Measurements from ENCODE around the gene SLC38A11.
"Not testable (repeated sequence)": the region's sequence is repeated elsewhere in the genome, so short reads cannot be mapped to it uniquely, and the experiment has no call there.

Gene SLC38A11

GRCh38 chr2:164954954-164955701 is at the start of gene SLC38A11:
Gene SLC38A11 (minus strand): TSS chr2:164955525. CDS start chr2:164955247, 278 bp downstream.
- no peak for DNase-seq

DNA sequence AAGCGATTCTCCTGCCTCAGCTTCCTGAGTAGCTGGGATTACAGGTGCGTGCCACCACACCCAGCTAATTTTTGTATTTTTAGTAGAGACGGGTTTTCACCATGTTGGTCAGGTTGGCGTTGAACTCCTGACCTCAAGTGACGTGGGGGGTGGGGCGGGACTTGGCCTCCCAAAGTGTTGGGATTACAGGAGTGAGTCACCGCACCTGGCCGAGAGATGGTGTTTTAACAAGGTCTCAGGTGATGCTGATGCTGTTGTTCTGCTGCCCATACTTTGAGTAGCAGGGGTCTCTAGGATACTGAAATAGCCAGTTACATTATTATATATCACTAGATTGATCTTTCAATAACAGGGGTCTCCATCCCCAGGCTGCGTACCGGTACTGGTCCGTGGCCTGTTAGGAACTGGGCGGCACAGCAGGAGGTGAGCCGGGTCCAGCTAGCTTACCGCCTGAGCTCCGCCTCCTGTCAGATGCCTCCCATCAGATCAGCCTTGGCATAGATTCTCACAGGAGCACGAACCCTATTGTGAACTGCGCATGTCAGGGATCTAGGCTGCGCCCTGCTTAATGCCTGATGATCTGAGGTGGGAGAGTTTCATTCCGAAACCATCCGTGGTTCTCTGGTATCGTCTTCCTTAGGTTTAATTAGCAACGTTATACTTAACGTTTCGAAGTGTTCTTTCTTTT is 48.3 kb upstream of the SLC38A11 start:
- DNase-seq: no peak

- no peak for DNase-seq
These were observed 47.3 kb upstream of the SLC38A11 start for GRCh38 chr2:165002638-165003037.

- DNase-seq: not testable (repeated sequence)
These were observed 39.5 kb upstream of the SLC38A11 start for GRCh38 chr2:164994664-164995299.

GRCh38 chr2:164993287-164994016 is 38.1 kb upstream of the SLC38A11 start:
- no peak for DNase-seq

DNA sequence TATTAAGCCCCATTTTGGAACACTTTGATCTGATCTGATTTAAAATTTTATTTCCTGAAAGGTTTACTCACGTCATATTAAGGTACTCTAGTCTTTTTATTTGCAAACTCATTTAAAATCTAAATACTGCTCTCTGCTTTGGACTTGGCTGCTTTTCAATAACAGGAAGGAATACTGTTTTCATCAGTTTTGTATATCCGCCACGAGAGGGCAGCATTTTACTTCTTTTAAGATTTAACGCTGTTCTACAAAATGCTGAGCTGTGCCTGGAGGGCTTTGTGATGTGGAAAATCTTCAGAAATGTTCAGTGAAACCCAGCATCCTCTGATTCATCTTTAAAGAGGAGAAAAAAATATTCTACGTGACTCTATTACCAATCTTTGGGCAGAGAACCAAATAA is 37.5 kb upstream of the SLC38A11 start:
- no peak for DNase-seq

DNA sequence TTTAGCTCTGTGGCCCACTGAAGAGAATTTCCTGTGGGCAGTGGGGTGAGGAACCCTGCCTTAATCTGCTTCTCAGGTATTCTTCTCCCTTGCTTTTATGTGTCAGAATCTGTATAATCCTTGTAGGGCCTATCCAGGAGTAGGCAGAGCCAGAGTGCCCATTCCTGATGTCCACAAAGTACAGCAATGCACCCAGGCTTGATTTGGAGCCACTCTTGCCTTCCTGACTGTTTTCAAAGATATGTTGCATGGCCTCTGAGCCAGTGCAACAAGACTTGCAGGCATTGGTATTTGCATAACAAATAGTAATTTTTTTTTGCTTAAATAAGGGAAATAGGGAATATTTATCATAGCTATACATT is 36.7 kb upstream of the SLC38A11 start:
- not testable (repeated sequence) for DNase-seq

DNA sequence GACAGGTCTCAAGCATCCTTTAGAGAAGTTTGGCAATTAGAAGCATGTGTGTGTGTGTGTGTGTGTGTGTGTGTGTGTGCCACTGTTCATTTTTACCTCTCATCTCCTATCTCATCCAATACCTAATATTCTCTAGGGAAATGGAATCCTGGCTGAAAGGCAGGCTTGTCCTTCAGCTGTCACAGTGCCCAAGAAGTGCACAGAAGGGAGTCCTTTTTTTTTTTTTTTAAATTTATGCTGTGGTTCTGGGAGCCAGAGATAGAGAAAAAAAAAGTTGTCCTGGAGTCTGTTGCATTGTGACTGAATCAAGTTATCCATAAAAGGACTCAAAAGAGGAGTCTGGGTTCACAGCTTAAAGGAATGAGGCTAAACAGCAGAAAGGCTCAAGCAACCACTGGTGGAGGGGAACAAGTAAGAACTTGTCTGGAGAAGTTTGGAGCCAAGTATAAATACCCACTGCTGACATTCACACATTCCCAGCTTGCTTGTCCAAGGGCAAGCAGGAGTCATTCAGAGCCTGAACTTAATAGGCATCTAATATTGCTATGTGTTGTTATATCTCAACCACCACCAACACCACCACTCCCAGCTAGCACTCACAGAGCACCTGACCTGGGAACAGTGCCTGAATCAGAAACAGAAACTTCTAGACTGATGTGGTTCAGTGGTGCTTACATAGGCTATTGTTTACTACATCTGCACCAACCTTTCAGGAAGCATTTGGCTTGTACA is 36.2 kb upstream of the SLC38A11 start:
- not testable (repeated sequence) for DNase-seq

GRCh38 chr2:164990953-164991352 is 35.6 kb upstream of the SLC38A11 start:
- DNase-seq: not testable (repeated sequence)

- not testable (repeated sequence) for DNase-seq
These were observed 33.5 kb upstream of the SLC38A11 start for GRCh38 chr2:164988805-164989204.

GRCh38 chr2:164986027-164986426 is 30.7 kb upstream of the SLC38A11 start:
- not testable (repeated sequence) for DNase-seq

GRCh38 chr2:164984428-164984827 is 29.1 kb upstream of the SLC38A11 start:
- DNase-seq: no peak

DNA sequence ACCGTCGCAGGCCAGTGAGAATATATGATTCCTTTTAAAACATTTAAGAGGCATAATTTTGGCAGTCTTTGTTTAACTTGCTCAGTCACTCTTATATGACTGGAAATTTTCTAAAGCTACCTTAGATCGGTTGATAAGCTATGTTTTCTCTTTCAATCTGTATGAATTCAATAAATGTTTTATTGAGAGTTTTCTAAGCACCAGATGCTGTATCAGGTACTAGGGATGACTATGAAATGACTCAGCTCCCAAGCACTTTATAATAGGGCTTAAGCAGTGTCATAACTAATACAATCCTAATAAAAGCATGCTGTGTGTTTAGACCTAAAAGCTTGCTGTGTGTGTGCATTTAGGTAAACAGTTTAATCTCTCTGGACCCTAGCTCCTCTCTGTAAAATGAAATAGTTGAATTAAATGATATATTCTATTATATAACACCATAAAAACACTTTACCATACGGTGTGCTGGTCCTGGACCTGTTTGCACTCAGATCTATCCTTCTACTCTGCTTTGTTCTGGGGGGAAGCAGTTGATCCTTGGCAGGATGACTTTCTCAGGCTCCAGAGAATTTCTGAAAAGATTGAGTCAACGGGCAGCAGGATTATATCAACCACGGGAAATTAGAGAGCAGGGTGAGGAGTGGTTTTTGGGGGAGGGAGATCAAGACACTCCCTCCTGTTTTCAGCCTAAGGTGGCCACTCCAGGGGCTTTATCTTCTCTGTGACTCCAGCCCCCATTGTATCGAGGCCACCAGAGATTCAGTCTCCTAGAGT is 26.1 kb upstream of the SLC38A11 start:
- no peak for DNase-seq

GRCh38 chr2:164980688-164981087 is 25.4 kb upstream of the SLC38A11 start:
- DNase-seq: not testable (repeated sequence)

- no peak for DNase-seq
These were observed 23.8 kb upstream of the SLC38A11 start for GRCh38 chr2:164979113-164979512.

GRCh38 chr2:164976875-164977470 is 21.6 kb upstream of the SLC38A11 start:
- DNase-seq: not testable (repeated sequence)

DNA sequence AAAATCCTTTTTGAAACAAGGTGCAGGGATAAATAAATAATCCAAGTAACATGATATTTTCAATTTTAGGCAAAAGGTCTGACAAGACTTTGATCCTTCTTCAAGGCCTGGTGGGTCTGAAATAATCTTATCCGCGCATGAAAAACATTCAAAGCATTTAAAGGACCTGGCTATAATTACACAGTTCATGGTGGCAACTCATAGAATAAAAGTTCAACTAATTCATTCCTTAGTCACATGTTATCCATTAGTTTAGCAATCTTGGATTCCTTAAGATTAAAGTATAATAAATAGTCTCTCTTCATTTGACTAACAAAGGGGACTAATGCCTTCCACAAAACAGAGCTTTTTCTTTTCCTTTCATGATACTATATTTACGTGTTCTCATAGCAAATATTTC is 21.0 kb upstream of the SLC38A11 start:
- no peak for DNase-seq

GRCh38 chr2:164975891-164976290 is 20.6 kb upstream of the SLC38A11 start:
- no peak for DNase-seq

GRCh38 chr2:164974221-164974620 is 18.9 kb upstream of the SLC38A11 start:
- no peak for DNase-seq

DNA sequence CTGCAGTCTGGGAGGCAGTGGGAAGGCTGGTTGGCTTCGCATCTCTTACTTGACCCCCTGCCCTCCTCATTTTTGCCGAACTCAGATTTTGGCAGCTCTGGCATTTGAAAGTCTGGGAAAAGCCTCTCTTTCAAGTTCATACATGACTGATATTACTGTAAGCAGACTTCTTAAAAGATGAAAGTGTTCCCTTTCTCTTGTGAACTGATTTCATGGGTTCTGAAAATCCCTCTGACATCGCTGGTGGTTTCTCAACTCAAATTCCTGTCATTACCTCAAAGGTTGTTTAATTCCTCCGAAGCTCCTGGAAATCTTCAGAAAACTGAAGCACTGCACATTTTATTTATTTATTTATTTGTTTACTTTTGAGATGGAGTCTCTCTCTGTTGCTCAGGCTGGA is 16.9 kb upstream of the SLC38A11 start:
- no peak for DNase-seq
